OCI-LY1 (cell line): ENCODE data around the gene HOXB6.

ENCODE experiments used
- CTCF ChIP-seq: fragments of 200-600 bp; sonication (generic), shearing (Covaris generic); IDR thresholded peaks from 2 replicates; pipeline ENCODE4 v1.5.1; 2017; ENCODE audit warnings: mild to moderate bottlenecking, antibody characterized with exemption, low read length, moderate library complexity, mixed read lengths
- EZH2 ChIP-seq: fragments of 200-600 bp; sonication (generic), shearing (Covaris generic); IDR thresholded peaks from 2 replicates; pipeline ENCODE4 v1.8.0; 2017; ENCODE audit warnings: borderline replicate concordance, mixed run types, mild to moderate bottlenecking, antibody characterized with exemption, low read length, moderate library complexity, mixed read lengths

- TF ChIP-seq CTCF (no peak), EZH2 (no peak)
Observed at GRCh38 chr17:48644159-48644558, 39.4 kb upstream of the HOXB6 start.
